Measurements from ENCODE around the gene PSPH.

DNA sequence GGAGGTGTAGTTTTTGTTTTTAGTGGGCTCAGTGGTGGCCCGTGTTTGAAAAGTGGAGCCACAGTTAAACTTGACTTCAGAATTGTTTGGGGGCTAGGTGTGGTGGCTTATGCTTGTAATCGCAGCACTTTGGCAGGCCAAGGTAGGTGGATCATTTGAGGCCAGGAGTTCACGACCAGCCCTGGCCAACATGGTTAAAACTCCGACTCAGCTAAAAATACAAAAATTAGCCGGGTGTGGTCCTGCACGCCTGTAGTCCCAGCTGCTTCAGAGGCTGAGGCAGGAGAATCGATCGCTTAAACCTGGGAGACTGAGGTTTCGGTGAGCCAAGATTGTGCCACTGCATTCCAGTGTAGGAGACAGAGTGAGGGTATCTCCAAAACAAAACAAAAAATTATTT is 2.1 kb upstream of the PSPH start:
- TF ChIP-seq POLR2A (IDR thresholded peaks at IDR 0.05) (no peak), EP300 (IDR thresholded peaks at IDR 0.05) (no peak)
- TF ChIP-seq, protein P1, sequence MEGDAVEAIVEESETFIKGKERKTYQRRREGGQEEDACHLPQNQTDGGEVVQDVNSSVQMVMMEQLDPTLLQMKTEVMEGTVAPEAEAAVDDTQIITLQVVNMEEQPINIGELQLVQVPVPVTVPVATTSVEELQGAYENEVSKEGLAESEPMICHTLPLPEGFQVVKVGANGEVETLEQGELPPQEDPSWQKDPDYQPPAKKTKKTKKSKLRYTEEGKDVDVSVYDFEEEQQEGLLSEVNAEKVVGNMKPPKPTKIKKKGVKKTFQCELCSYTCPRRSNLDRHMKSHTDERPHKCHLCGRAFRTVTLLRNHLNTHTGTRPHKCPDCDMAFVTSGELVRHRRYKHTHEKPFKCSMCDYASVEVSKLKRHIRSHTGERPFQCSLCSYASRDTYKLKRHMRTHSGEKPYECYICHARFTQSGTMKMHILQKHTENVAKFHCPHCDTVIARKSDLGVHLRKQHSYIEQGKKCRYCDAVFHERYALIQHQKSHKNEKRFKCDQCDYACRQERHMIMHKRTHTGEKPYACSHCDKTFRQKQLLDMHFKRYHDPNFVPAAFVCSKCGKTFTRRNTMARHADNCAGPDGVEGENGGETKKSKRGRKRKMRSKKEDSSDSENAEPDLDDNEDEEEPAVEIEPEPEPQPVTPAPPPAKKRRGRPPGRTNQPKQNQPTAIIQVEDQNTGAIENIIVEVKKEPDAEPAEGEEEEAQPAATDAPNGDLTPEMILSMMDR (IDR thresholded peaks at IDR 0.05) = no peak

Measured in ovary (tissue), 3 donors.